SHP77 treated with DMSO at 0.1 percent for 48 hours (cell line): Measurements from ENCODE around the gene RS1.

Source experiments
- DNase-seq: peaks from one replicate; lab custom pipeline; 2025; lab: John Stamatoyannopoulos, UW

Gene RS1

DNA sequence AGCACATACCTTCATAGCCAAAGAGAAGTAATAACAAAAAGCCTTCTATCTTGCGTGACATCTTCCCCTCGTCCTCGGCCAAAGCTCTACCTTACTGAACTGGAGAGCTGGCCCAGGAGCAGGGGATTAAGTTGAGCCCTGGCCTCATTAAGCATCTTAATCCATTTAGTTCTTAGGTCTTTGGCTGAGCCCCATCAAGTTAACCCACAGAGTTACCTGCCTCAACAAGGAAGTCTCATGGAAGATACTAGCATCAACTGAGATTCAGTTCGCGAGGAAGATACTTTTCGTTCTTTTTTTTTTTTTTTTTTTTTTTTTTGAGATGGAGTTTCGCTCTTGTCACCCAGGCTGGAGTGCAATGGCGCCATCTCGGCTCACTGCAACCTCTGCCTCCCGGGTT lies at the start of gene RS1:
RS1 (minus strand) TSS at position 101 of the 400 bp plus-strand sequence; CDS start at position 61, 40 bp downstream.
- no peak for DNase-seq

DNA sequence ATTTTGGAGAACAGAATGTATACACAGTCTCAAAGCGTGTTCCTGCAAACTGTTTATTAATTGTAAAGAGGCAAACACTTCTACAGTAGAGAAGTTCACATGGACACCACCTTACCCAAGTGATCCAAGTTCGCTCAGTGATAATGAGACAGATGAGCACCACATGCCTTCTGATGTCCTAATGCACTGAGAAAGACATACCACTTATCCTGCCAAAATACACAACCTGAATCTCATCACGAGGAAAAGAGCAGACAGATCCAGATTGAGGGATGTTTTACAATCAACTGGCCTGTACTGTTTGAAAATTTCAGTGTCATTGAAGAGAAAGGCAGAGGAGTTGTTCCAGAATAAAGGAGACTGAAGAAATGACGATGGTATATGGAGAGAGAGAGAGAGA lies 47.9 kb upstream of the RS1 start:
- no peak for DNase-seq

DNA sequence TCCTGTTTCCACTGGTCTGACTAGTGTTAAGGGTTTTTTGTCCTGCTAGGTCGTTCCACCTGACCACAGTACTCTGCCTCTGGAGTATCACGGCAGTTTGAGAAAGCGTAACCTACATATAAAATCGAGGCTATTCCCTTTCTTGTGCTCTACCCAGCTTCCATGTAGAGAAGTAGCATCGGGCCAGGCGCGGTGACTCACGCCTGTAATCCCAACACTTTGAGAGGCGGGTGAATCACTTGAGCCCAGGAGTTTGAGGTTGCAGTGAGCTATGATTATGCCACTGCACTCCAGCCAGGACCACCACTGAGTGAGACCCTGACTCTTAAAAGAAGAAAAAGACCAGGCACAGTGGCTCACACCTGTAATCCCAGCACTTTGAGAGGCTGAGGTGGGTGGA lies 43.0 kb upstream of the RS1 start:
- DNase-seq: no peak

DNA sequence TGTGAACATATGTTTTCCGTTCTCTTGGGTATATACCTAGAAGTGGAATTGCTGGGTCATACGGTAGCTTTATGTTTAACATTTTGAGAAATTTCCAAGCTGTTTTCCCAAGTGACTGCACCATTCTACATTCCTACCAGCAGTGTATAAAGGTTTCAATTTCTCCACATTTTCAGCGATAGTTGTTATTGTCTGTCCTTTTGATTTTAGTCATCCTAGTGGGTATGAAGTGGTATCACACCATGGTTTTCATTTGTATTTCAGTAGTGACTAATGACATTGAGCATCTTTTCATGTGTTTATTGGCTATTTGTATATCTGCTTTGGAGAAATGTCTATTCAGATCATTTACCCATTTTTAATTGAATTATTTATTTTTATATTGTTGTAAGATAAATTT lies 37.9 kb upstream of the RS1 start:
- DNase-seq: no peak

DNA sequence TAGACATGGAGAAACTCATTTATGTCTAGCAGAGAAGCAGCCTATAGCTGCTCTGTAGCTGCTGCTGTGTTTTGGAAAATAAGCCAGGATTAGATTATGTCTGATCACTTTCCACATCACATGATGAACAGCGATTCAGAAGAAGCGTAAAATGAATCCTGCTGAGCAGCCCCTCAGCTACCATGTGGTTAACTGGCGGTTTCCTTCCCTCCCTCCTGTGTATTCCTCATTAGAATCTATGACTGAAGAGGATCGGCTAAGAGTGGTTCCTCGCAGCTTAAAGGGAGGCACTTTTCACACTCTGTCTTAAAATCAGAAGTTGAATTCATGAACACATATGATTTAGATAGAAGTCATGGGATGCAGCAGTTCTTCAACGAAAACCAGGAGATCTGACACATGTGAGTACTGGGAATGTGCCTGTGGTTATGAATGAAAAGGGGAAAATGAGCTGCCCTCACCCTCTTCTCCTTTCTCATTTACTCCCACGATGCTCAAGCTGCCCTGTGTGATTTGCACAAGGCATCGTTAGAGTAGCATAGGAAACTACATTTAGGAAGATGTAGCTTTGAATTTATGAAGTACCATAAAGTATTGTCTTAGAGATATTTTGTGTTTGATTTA lies 35.6 kb upstream of the RS1 start, which contains the start of gene PPEF1:
PPEF1 (plus strand) TSS at position 220 of the 624 bp plus-strand sequence; CDS start at position 356, 136 bp downstream.
- no peak for DNase-seq

DNA sequence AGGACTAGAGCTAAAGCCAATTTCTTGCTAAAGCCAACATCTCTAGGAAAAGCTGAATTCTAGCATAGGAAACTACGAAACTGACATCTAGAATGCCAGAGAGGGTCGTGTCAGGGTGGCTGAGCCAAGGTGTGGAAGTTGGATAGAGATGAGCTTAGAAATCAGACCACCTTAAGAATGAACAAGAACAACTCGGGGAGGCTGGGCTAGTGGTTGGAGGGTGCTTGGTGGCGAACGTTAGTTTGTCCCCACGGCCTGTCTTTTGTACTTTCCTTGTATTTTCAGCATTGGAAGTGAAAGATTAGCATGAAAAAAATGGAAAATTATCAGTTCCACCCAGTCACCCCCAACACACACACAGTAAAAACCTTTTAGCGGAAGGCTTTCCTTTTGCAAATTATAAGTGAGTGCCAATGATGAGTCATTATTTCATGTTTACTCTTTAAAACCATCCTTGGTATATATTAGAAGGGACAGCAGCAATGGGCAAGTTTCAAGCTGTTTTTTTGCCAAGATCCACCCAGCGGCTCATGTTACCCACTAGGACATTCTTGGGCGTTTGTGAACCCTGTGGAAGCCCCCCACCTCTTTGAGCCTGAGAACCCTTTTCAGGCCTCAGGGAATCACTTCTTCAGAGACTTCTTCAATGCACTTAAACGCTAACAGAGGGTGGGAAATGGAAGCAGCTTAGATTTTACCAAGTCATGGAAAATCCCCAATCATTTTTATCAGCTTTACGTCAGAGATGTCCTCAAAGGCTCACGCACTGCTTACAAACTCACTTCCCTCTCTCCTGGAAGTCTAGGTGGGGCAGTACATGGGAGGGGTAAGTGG lies 30.7 kb upstream of the RS1 start:
- no peak for DNase-seq

DNA sequence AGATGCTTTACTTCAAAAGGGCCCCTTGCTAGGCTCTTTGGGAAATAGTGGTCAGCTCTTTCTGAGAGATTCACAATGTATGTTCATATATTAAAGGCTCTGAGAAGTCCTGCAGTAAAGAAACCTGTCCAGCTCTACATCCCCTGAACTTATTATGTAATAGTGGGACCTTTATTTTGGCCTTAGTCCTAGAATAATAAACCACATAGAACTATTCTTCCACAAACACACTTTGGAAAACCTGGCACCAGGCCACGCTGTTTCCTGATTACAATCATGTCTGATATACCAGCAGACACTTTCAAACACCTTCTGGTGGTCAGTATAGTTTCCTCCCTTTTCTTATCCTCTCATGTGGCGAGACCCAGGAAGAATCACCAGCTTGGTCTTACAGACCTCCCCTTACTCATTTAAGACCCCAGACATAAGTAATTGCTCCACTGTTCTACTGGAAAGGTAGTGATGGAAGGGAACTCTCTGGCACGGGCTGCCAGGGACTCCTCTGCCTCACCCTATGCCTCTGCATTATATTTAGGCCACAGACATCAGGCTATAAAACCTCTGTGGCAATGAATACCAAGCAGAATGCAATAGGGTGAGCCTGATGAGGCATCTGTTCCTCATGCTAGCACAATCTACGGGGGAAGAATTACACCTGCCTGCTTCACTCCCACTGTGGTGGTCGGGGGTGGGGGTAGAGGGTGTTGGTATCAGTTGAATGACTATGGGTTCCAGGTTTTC lies 29.9 kb upstream of the RS1 start:
- DNase-seq: no peak

DNA sequence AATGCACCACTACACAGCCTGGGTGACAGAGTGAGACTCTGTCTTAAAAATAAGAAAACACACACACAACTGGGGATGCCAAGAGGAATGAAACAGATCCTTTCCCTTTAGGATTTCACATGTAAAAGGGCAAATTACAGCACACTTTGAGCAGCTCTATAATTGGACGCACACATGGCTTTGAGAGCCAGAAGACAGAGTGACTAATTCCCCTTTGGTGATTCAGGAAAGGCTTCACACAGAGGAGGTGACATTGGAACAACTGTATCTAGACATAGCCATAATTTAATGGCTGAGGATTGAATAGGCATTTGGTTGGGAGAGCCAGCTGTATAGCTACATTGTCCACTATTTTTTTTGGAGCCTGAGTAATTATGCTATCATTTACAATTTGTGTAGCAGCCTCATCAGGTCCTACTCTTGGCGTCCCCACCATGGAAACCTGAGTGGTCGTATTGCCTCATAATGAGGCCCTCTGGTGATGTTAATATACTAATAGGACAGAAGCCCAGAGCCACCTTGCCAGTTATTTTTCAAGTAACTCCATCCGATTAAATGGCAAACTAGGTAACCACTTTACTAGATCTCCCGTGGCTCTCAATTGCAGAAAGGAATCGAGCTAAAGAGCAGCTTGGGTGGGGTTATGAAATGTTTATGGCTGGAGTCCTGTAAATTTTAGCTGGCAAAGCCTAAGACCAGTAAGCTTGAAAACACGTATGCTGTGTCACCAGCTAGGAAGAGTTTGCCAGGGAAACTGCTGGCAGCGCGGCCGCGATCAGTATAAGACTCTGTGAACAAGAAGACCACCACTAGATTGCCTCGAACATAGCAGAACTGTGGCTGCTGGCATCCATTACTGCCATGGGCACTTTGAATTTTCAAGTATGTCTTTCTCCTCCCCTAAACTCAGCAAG lies 27.1 kb upstream of the RS1 start:
- DNase-seq: no peak

DNA sequence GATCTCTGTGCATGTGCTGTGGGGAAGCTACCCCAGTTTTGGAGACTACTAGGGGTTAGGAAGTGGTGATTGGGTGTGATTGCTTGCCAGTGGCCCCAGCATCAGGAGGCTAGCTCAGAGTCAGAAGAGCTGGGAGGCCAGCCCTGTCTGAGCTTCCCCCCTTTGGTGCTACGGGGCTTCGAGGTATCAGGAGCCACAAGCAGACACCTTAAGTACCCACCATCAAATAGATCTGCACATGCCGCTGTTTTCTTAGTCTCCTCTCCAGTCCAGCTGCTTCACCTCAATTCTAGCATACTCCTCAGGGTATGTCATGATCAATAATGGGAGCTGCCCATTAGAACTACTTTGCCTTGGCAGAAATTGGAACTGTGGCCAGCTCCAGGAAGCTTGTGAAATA lies 24.7 kb upstream of the RS1 start:
- no peak for DNase-seq

DNA sequence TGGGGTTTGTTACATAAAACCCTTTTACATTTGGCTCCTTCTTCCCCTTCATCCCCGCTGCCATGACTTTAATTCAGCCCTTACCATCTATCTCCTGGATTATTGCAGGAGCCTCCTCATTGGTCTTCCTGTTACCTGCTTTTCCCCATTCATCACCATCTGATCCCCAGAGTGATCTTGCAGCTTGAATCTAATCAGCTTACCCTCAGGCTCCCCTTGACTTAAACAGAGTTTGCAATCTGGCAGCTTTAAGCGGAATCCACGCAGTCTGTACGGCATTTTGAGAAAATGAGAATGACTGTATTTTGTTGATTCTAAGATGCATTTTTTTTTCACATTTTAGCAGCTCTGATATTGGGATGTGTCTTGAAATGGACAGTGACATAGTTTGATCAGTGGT lies 20.6 kb upstream of the RS1 start:
- DNase-seq: no peak

DNA sequence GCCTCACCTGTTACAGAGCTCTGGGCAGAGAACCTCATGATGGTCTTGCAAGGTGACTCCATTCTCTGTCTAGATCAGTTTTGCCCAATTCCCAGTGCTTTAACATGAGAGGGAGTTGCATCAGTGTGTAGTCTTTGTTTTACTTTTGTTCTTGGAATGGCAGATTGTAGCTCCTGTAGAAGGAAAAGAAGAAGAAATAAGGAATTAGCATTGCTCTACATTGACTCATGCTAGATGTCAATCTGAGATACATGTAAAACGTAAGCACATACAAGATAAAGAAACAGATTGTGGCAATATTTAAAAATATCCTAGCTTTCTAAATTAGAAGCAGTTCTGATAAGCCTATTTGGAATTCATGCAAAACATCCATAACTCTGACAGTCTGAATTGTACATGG lies 19.5 kb upstream of the RS1 start:
- no peak for DNase-seq

DNA sequence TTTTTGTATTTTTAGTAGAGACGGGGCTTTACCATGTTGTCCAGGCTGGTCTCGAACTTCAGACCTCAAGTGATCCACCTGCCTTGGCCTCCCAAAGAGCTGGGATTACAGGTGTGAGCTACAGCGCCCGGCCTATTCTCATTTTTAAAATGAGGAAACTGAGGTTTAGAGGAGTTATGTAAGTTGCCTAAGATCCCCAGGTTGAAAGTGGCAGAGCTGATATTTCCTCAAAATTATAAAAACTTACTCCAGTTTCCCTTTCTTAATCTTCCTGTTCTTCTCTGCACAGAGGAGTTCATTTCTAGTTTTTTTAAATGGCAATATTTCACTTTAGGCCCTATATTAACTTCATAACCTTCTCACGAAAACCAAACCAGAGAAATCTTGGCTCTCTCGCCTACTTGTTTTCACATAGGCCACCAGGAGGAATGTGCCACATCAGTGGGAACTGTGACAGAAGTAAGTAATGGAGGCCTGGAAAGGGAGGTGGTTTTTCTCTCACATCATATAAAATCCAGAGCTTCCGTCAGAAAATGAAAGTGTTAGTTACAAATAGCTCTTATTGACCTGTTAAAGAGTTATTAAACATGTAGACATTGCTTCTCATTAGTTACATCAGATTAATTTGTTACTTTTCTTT lies 16.1 kb upstream of the RS1 start:
- DNase-seq: no peak

DNA sequence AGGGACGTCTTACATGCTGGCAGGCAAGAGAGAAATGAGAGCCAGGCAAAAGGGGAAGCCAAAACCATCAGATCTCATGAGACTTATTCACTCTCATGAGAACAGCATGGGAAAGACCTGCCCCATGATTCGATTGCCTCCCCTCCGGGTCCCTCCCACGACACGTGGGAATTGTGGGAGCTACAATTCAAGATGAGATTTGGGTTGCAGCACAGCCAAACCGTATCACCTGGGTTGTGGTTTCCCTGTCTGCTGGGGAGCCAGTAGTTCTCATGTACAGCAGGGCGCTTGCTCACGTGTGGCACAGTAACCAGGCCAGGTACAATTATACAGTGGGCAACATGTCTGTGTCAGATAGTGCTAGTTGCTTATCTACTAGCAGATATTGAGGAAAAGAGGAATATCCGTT lies 11.1 kb upstream of the RS1 start:
- DNase-seq: no peak

DNA sequence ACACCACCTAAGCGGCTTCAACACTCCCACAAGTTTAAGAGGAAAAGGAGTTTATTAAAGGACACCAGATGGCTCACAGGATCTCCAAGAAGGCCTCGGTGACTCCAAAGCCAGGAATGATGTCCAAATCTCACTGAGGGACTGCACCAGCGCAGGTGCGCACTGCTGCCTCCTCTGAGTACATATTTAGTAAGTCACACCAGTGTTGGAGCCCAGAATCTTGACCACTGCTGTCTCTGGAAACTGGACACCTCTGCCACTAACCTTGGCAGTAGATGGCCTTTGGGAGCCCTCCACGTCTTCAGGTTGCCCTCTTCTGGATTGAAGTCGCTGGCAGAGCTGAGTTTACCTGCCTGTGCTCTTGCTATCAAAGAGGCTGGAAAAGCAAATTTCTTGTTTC lies 10.1 kb upstream of the RS1 start:
- no peak for DNase-seq

DNA sequence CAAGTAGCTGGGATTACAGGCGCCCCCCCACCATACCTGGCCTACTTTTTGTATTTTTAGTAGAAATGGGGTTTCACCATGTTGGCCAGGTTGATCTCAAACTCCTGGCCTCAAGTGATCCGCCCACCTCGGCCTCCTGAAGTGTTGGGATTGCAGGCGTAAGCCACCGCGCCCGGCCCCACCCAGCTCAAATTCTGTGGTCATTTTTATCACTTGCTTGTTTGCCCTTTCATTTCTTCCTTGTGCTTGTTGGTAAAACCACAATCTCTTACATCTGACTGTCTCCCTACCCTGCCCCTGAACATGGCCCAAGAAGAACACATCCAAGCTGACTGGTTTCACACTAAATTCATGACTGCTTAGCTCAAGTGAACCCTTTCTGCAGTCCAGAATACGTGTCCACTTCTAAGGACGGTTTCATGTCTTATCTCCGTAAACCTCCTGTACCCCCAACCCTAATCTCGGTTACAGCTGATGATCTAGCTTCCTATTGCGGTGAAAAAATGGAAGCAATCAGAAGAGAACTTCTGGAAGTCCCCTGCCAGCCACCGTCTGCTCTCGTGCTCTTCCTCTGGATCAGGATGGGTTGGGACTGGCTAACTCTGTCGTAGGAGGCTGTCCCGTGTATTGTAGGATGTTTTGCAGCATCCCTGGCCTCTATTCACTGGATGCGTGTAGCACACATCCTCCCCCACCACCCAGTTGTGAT lies 5.4 kb upstream of the RS1 start:
- no peak for DNase-seq

DNA sequence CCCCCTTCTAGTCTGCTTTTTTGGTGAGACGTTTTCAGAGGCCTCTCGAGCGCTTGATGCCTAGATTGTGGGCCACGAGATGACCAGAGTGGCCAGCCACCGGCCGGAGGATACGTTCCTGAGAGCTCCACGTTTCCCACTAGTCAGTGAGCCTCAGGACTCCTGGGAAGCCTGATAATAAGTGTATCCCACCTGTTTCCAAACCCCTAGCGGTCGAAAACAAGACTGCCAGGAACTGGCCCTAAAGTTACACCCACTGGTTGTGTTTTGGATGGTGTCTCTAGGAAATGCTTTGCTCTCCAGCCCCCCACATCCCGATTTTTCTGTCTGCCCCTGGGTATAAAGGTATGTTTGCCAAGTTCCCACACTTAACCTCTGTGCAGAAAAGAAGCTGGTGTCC lies 4.6 kb upstream of the RS1 start:
- no peak for DNase-seq

DNA sequence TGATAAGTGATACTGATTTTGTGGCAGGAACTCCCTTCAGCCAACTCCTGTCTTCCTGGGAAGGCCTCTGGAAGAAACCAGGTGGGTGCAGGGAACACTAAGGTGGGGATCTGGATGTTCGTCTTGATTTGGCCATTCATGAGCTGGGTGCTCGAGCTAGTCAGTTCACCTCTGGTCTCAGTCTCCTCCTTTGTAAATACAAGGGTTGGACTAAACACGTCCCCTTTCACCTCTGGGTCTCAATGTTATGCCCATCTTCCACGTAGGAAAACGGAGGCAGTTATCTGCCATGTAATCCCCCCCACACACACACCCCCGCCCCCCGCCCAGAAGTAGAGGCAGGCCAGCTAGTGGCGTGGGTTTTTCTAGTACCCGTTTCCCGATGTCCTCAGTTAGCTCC lies 4.1 kb upstream of the RS1 start:
- DNase-seq: no peak

DNA sequence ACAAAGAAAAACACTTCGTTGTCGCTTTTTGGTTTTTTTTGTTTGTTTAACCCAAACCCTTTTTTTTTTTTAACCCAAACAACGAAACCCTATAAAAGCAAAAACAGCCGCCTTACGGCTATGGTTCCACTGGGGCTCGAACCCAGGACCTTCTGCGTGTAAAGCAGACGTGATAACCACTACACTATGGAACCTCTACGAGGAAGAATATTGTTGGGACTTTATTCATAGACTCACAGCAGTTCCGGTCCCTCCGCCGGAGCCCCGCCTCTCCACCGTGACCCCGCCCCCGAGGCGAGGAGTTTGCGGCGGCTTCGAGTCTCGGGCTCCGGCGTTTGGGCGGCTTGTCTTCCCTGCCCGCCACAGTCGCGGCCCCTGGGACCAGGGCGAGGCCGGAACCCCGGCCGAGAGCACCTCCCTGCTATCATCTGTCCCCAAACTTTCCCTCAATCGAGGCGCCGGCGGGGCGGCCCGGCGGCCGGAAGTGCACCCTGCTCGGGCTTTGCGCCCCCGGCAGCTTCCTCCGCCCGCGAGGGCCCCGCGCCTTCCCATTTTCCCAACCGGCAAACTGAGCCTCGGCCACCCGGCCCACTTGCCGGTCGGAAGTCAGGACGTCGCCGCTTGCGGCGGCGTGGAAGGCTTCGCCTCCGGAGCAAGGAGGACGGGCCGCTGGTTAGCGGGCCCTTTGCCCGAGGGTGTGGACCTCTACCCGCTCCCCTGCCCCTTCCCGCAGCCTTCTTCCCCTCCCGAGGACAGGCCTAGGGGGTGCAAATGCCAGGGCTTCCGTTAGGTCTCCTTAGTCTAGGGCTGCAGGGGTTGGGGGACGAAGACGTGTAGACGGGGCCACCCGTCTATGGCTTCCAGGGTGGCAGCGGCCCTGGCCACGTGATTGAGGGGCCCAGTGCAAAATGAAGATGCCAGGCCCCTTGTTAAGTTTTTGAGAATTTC lies 3.2 kb upstream of the RS1 start:
- DNase-seq: no peak

DNA sequence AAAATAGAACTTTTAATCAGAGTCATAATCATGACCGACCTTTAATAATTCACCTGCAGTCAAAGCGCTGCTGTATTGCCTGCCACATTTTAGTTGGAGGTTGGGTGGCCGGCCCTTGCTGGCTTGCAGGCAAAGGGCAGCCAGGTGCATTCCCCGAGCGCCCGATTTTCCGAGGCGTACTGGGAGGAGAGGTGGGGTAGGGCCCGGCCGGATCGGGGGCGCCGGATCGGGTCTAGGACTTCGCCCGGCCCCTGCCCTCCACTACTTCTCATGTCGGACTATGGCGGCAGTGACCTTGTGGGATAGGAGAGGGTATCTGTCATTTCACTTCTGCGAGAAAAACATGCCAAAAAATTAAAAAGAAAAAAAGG lies 2.5 kb upstream of the RS1 start:
- no peak for DNase-seq
